Activated T-cell treated with anti-CD3 and anti-CD28 coated beads for 48 hours (primary cell): ENCODE measurements around the gene GNAQ.

Experiments
- DNase-seq: peaks from one replicate; pipeline ENCODE4 v3.0.0-alpha.2; 2020; ENCODE audit warnings: low read depth

The GNAQ gene

GRCh38 chr9:77841739-77842386 lies 189.7 kb downstream of the GNAQ start:
- no peak for DNase-seq

GRCh38 chr9:77839459-77840140 lies 192.0 kb downstream of the GNAQ start:
- DNase-seq = no peak

- DNase-seq = no peak
These were observed 192.6 kb downstream of the GNAQ start for GRCh38 chr9:77838986-77839385.

- DNase-seq = no peak
These were observed 196.6 kb downstream of the GNAQ start for GRCh38 chr9:77834898-77835488.

GRCh38 chr9:77833561-77834429 lies 197.8 kb downstream of the GNAQ start:
- DNase-seq = no peak

DNA sequence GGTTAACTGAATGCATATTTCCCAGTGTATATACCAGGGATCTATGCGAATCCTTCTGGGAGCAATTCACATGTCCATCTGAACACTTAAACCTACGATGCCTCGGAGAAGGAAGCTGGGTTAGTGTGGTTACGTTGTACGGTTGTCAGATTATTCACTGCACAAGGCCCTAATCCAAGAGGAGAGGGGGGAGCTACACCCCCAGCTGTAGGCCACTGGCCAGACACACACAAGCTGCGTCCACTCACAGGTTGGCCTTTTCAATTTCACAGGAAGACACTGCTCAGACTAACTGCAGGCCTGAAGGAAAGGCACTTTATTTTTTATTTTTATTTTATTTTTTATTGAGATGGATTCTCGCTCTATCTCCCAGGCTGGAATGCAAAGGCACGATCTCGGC lies 199.0 kb downstream of the GNAQ start:
- DNase-seq = no peak

DNA sequence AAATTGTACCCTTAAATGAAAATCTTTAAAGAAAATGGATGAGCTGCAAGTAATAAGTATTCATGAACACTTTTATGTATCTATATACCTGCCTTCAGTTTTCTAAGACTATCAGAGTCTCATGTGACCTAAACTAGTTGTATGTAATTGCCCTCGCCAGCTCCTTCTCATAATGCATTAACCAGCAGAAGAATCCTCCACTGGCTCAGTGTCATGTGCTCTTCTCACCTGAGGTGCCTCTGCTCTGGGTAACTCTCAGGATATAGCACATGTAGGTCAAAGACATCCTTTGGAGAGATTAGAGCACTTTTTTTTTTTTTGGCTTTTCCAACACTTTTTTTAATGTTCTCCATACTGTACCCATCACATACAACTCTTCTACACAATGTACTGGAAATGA lies 199.8 kb downstream of the GNAQ start:
- no peak for DNase-seq

DNA sequence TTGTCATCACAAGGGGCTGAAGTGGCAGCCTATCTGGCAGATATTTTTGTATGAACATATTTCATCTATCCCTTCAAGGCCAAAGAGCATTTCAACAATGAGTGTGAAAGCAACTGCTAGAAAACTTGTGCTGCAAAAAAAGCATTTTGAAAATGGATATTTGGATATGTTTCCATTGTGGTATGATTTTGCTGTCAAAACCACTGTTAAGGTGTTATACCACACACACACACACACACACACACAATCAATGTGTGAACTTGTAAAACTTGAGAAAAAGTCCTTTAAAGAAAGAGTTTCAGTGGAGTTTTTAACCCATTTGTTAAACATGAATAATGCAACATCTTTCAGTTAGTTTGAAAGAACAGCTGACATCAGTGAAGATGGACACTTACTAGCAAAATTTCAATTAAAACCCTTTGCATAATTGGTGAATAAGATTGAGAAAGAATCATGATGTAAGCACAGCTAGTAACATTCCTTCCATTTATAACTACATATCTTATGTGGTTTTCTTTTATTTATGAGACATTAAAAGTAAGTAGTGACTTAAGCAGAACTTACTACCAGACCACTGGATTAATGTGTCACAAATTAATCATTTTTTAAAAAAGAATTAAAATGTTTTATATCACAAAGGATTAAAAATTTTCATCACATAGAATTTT lies 200.9 kb downstream of the GNAQ start:
- no peak for DNase-seq

GRCh38 chr9:77829420-77829819 lies 202.2 kb downstream of the GNAQ start:
- DNase-seq = no peak

GRCh38 chr9:77827104-77827784 lies 204.4 kb downstream of the GNAQ start:
- DNase-seq = no peak

GRCh38 chr9:77826621-77827020 lies 205.0 kb downstream of the GNAQ start:
- DNase-seq = no peak

DNA sequence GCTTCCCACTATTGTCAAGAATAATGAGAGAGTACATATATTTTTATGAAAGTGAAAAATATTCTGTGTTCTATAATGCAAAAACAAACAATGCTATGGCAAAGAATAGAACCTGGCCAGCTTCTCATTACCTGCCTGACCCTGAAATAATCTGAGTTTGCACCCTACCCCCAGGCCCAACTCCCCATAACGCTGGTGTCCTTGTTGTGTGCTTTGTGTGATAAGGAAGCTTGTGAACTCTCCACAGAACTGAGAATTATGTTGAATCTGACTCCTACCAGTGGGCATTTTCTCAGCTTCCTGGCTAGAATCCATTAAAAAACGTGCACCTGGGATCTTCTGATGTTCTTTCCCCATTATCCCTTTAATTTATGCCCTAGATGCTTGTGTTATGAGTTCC lies 205.5 kb downstream of the GNAQ start:
- DNase-seq = no peak

GRCh38 chr9:77825361-77825760 lies 206.2 kb downstream of the GNAQ start:
- no peak for DNase-seq

GRCh38 chr9:77820293-77820954 lies 211.2 kb downstream of the GNAQ start:
- no peak for DNase-seq

- DNase-seq = no peak
These were observed 212.0 kb downstream of the GNAQ start for GRCh38 chr9:77819657-77820056.

DNA sequence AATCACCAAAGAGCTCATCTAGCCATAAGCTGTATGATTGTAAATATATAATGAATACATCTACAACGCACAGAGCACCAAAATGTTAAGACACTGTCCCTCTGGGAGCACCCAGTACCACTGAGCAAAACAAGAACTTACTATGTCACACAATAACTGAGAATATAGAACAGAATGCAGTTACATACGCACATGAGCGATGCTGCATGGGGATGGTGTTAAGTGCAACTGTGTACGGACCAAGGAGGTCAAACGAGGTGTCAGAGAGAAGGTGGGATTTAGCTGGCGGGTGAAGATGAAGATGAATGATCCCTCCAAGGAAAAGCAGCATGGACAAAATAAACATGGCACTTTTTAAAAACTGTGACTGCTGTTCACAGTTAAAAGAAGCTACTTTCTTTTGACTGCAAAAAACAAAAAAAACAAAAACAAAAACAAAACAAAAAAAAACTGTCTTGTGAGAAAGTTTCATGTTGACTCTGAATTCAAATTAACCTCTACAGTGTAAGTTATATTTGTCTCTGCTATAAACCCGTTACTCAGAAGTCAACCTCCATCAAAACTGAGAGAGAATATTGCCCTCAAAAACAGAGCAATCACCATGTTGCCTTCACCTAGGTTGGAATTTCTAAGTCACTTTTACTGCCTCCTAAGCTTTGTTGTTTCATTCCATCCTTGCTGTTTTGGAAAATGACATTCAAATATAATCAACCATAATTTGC lies 213.9 kb downstream of the GNAQ start:
- DNase-seq = no peak

DNA sequence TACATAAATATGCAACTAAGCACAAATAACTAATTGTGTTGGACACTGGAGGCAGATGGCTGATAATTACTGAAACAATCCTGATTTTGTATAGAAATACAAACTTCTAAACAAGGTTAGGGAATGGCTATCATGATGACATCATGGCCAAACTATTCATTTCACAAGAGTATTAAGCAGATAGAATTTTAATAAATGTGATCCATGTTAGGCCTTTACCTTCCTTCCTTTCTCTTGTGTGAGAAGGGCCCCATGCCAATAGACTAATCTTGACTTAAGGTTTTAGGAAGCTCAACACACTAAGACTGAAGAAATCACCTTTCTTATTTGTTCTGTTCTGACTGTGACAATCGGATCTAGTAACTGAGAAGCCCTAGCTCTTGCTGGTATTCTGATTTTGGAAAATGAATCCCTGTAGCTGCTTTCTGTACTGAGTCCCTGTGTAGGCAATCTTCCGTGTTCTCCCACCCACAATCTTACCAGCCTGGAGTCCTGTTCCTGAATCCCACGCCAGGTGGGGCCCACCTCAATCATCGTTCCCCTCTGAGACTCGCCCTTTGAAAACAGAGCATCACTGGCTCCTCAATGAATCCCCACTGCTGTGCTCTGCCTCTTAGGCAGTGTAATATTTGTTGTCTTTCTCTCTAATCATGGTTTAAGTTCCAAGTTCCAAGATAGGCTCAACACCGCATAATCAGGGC lies 214.8 kb downstream of the GNAQ start:
- no peak for DNase-seq

DNA sequence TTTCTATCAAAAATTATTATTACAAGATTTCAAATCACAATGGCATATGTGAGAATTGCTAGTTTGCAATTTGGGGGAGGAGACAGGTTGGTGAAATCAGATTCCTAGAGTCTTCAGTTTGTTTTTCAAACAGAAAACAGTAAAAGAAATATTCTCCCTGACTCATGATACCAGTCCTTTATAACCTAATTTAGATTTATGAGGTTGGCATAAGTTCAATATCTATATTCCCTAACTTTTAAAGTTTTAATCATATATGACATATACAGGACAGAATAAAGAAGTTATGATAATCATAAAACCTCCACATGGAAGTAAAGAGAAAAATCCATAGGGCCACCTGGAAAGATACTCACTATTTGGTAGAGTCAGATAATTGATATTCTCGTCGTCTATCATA lies 216.4 kb downstream of the GNAQ start:
- DNase-seq = no peak

GRCh38 chr9:77811832-77812231 lies 219.8 kb downstream of the GNAQ start:
- no peak for DNase-seq
